HEK293 (cell line): Measurements from ENCODE around the gene CORO1C.

Experiments used
- CTCF ChIA-PET: fragments of 350-600 bp; formaldehyde crosslinking; extraction: SDS; loops from one replicate; lab custom pipeline; 2021; ENCODE audit warnings: antibody characterized with exemption; lab: Yijun Ruan, JAX
- POLR2A ChIA-PET: fragments of 300-600 bp; formaldehyde crosslinking; extraction: SDS; loops from one replicate; lab custom pipeline; 2020; ENCODE audit warnings: antibody characterized with exemption, inconsistent platforms; lab: Yijun Ruan, JAX
- H3K27ac ChIP-seq: fragments of 200-500 bp; sonication (Bioruptor generic); 2 replicates; pipeline ENCODE4 v1.5.1; 2014; ENCODE audit warnings: low read depth, low read length, control low read depth, inconsistent platforms; ENCODE audit errors: extremely low read depth
- H3K36me3 ChIP-seq, 2 experiments: fragments of 200-500 bp in 1 of 2; sonication (Bioruptor generic) in 1 of 2; 1 replicate in 1 of 2; 2 replicates in 1 of 2; pipeline ENCODE4 v1.5.1; 2014 to 2017; ENCODE audit warnings: inconsistent platforms in 2 of 2, low read length in 2 of 2; ENCODE audit not compliant: control insufficient read depth in 2 of 2, insufficient read depth in 1 of 2
- H3K4me1 ChIP-seq: fragments of 200-500 bp; sonication (Bioruptor generic); 2 replicates; pipeline ENCODE4 v1.5.1; 2014; ENCODE audit warnings: mild to moderate bottlenecking, low read length, inconsistent platforms; ENCODE audit not compliant: control insufficient read depth, insufficient read depth
- H3K4me3 ChIP-seq: 2 replicates; pipeline ENCODE4 v1.5.1; 2011; ENCODE audit warnings: low read depth, mild to moderate bottlenecking, control low read depth, low read length, moderate library complexity
- H3K9me3 ChIP-seq: fragments of 200-500 bp; sonication (Bioruptor generic); 2 replicates; pipeline ENCODE4 v1.5.1; 2014; ENCODE audit warnings: low read depth, low read length, inconsistent platforms; ENCODE audit not compliant: control insufficient read depth, insufficient read depth
- ATF2 ChIP-seq: fragments of 450-650 bp; formaldehyde crosslinking; IDR thresholded peaks from 2 replicates; pipeline ENCODE4 v1.5.1; 2016; ENCODE audit warnings: missing biosample characterization, missing genetic modification characterization, low read depth
- INSM2 ChIP-seq: fragments of 450-650 bp; formaldehyde crosslinking; IDR thresholded peaks from 2 replicates; pipeline ENCODE4 v1.5.1; 2016; ENCODE audit warnings: missing biosample characterization, missing genetic modification characterization
- KLF16 ChIP-seq: fragments of 450-650 bp; formaldehyde crosslinking; IDR thresholded peaks from 2 replicates; pipeline ENCODE4 v1.5.1; 2017; ENCODE audit warnings: missing biosample characterization, missing genetic modification characterization
- SP7 ChIP-seq: fragments of 450-650 bp; formaldehyde crosslinking; IDR thresholded peaks from 2 replicates; pipeline ENCODE4 v1.5.1; 2016; ENCODE audit warnings: missing biosample characterization, missing genetic modification characterization
- ZBTB26 ChIP-seq: fragments of 450-650 bp; formaldehyde crosslinking; optimal IDR thresholded peaks from 2 replicates; pipeline ENCODE3; 2016; ENCODE audit warnings: missing biosample characterization, mild to moderate bottlenecking, missing genetic modification characterization
- ZBTB49 ChIP-seq: fragments of 450-650 bp; formaldehyde crosslinking; IDR thresholded peaks from 2 replicates; pipeline ENCODE4 v1.5.1; 2016; ENCODE audit warnings: missing biosample characterization, missing genetic modification characterization, low read depth
- ZBTB8A ChIP-seq: fragments of 450-650 bp; formaldehyde crosslinking; IDR thresholded peaks from 2 replicates; pipeline ENCODE4 v1.5.1; 2016; ENCODE audit warnings: missing biosample characterization, missing genetic modification characterization
- ZNF221 ChIP-seq: fragments of 450-650 bp; formaldehyde crosslinking; IDR thresholded peaks from 2 replicates; pipeline ENCODE4 v1.5.1; 2017; ENCODE audit warnings: missing biosample characterization, missing genetic modification characterization, borderline replicate concordance
- ZNF292 ChIP-seq: fragments of 450-650 bp; formaldehyde crosslinking; IDR thresholded peaks from 2 replicates; pipeline ENCODE4 v1.5.1; 2016; ENCODE audit warnings: low read depth, missing biosample characterization, missing genetic modification characterization, borderline replicate concordance
- ZNF398 ChIP-seq: fragments of 450-650 bp; formaldehyde crosslinking; IDR thresholded peaks from 2 replicates; pipeline ENCODE4 v1.5.1; 2017; ENCODE audit warnings: missing biosample characterization, missing genetic modification characterization
- ZNF423 ChIP-seq: fragments of 450-650 bp; formaldehyde crosslinking; IDR thresholded peaks from 2 replicates; pipeline ENCODE4 v1.5.1; 2016; ENCODE audit warnings: missing biosample characterization, missing genetic modification characterization
- ZNF513 ChIP-seq: fragments of 450-650 bp; IDR thresholded peaks from 2 replicates; pipeline ENCODE4 v1.5.1; 2018; ENCODE audit warnings: missing biosample characterization, missing genetic modification characterization
- ZNF521 ChIP-seq: fragments of 450-650 bp; formaldehyde crosslinking; IDR thresholded peaks from 2 replicates; pipeline ENCODE4 v1.5.1; 2017; ENCODE audit warnings: missing biosample characterization, mild to moderate bottlenecking, missing genetic modification characterization
- ZNF580 ChIP-seq: fragments of 450-650 bp; formaldehyde crosslinking; IDR thresholded peaks from 2 replicates; pipeline ENCODE4 v1.5.1; 2016; ENCODE audit warnings: missing biosample characterization, missing genetic modification characterization
- ZNF621 ChIP-seq: fragments of 450-650 bp; formaldehyde crosslinking; IDR thresholded peaks from 2 replicates; pipeline ENCODE4 v1.5.1; 2017; ENCODE audit warnings: missing biosample characterization, missing genetic modification characterization
- ZNF664 ChIP-seq: fragments of 450-650 bp; formaldehyde crosslinking; IDR thresholded peaks from 2 replicates; pipeline ENCODE4 v1.5.1; 2016; ENCODE audit warnings: missing biosample characterization, missing genetic modification characterization
- ZNF701 ChIP-seq: fragments of 450-650 bp; formaldehyde crosslinking; IDR thresholded peaks from 2 replicates; pipeline ENCODE4 v1.5.1; 2016; ENCODE audit warnings: missing biosample characterization, missing genetic modification characterization
- ZNF777 ChIP-seq: fragments of 450-650 bp; formaldehyde crosslinking; IDR thresholded peaks from 2 replicates; pipeline ENCODE4 v1.5.1; 2017; ENCODE audit warnings: missing biosample characterization, missing genetic modification characterization, borderline replicate concordance

Gene CORO1C

GRCh38 chr12:108642269-108642870, 88.9 kb downstream of the CORO1C start:
- Histone ChIP-seq H3K4me3 (no peak overlapping the region), H3K27ac (no peak overlapping the region), H3K9me3 (no peaks in the 10 kb centered on the region), H3K4me1 (no peaks in the 10 kb centered on the region), H3K36me3 (peaks cover 0 to 31% of the 10 kb centered on the region in 2 experiments; a peak in 1 of 3 replicates)
- TF ChIP-seq ZNF423 (tag by site-specific recombination) (no peak), ATF2 (no peak), ZNF292 (tag by site-specific recombination) (no peak), KLF16 (tag by site-specific recombination) (no peak), ZNF777 (tag by site-specific recombination) (no peak), INSM2 (tag by site-specific recombination) (no peak), ZNF580 (tag by site-specific recombination) (no peak), ZNF664 (no peak), ZNF221 (tag by site-specific recombination) (no peak), ZNF398 (tag by site-specific recombination) (no peak), ZBTB26 (tag by site-specific recombination) (no peak), ZNF513 (no peak), ZNF701 (no peak), ZBTB8A (tag by site-specific recombination) (no peak), SP7 (no peak), ZBTB49 (tag by site-specific recombination) (no peak), ZNF621 (tag by site-specific recombination) (no peak), ZNF521 (no peak)
- POLR2A ChIA-PET: no interaction called here
- CTCF ChIA-PET: interaction anchor here (0.9 kb wide), 1 partner anchor 22 kb away, joined by 4 read pairs; no protein-coding TSS in a partner anchor
